ENCODE results near the gene MET. TPM values are rescaled to one million over a fixed set of nuclear protein-coding genes. Genes with fewer than 3 reads are reported as not detected.
A peak's percentile ranks its signal among the peaks of the same experiment; 100 is the strongest.

MET gene
- total and polyA plus RNA-seq, 2 of the 8 experiments (the other 6 are each of a cell fraction or from before 2014, with no cell fraction given), result 3.5 to 12.9 TPM

DNA sequence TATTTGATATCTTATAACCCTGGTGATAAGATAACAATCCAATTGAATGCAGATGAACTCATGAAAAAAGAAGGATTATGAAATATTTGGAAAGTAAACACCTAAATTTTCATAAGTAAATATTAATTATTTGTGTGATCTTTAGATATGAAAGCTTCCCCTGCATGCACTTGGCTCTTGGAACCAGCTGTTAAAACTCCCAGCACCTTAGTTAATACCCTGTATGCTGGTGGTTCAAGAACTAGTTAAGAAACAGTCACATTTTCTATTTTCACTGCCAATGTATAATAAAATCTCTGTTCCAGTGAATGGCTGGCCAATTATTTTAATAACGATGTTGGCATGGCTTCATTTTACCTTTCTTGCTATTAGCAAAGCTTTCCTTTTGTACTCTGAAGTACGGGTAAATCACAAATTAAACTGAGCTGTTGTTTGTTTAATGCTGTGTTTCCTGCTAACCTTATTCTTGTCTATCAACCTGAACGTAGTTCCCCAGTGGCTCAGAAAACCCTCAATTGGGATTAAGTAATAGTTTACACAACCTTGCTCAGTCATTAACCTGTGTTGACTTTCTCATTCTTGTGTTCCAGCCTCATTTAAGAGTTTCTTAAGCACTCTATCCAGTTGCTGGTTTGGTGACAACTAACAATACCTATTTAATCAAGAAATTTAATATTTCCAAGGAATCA is 38.9 kb downstream of the MET start:
- H3K4me1 ChIP-seq (replicated peaks in 1 of 4; ENCODE audit: control insufficient read depth in 3 of 4, insufficient read depth in 4 of 4, low read length in 3 of 4), result peaks cover 0 to 12% (median 2%) of the 10 kb centered on the region in 4 experiments; a peak in 3 of 7 replicates
- H2BK12ac ChIP-seq (ENCODE audit: low read depth, low read length), result no peak overlapping the region
- no peak overlapping the region for H4K5ac ChIP-seq (ENCODE audit: insufficient read length, low read depth, low read length)
- H3K4me2 ChIP-seq (ENCODE audit: insufficient read depth in 1 of 2, low read depth in 2 of 2, low read length in 2 of 2), result no peak overlapping the region
- H3K18ac ChIP-seq (ENCODE audit: extremely low read depth, low read length), result no peak overlapping the region
- no peak overlapping the region for H3K23ac ChIP-seq (ENCODE audit: insufficient read length)
- no peak overlapping the region for H4K91ac ChIP-seq (replicated peaks; ENCODE audit: insufficient read length, low read length)
- FAIRE-seq (peak; percentile 28), DNase-seq (ENCODE audit: low read depth in 1 of 2, low spot score in 2 of 2) (no peak)
- H3K79me2 ChIP-seq (ENCODE audit: control insufficient read depth in 1 of 2, insufficient read depth in 2 of 2, low read length in 2 of 2), result no peaks in the 10 kb centered on the region
- H3K79me1 ChIP-seq (ENCODE audit: low read depth, low read length), result no peaks in the 10 kb centered on the region; the same call in 1 of the 2 replicates
- no peak overlapping the region for H2BK15ac ChIP-seq (ENCODE audit: low read length)
- no peak overlapping the region for H2BK5ac ChIP-seq (ENCODE audit: low read depth, low read length)
- H3K36me3 ChIP-seq (ENCODE audit: control insufficient read depth in 2 of 4, insufficient read depth in 4 of 4, low read length in 3 of 4), result no peaks in the 10 kb centered on the region
- H3K23me2 ChIP-seq (ENCODE audit: low read depth, low read length), result no peaks in the 10 kb centered on the region
- no peaks in the 10 kb centered on the region for H3K9me3 ChIP-seq (ENCODE audit: insufficient read depth in 2 of 2, low read depth in 1 of 2, low read length in 1 of 2)
- no peak overlapping the region for H4K8ac ChIP-seq (ENCODE audit: extremely low read depth, insufficient read depth, low read length)
- ChIA-PET POLR2A (ENCODE audit: partially characterized antibody) (no interaction called here), CTCF (ENCODE audit: partially characterized antibody) (no interaction called here)
- no peak overlapping the region for H3K56ac ChIP-seq (replicated peaks; ENCODE audit: insufficient read length, low read depth, low read length)
- no peak overlapping the region for H3K4ac ChIP-seq (replicated peaks; ENCODE audit: insufficient read length, low read depth, low read length)
- no peak overlapping the region for H3K9ac ChIP-seq (replicated peaks in 1 of 4; ENCODE audit: extremely low read depth in 1 of 4, low read depth in 3 of 4, low read length in 3 of 4)
- no peaks in the 10 kb centered on the region for H3K27me3 ChIP-seq (replicated peaks in 1 of 4; ENCODE audit: control insufficient read depth in 3 of 4, extremely low read depth in 1 of 4, insufficient read depth in 3 of 4, low read length in 3 of 4)
- no peak overlapping the region for H3K4me3 ChIP-seq (ENCODE audit: extremely low read depth in 1 of 4, insufficient read depth in 2 of 4, low read depth in 3 of 4, low read length in 4 of 4)
- 88% methylated on average over 3 of the region's 3 CpGs; no CpG with 5 or more reads in 1 of the 2 experiments for WGBS, 2 experiments (ENCODE audit: extremely low coverage in 1 of 2, insufficient coverage in 1 of 2, insufficient read length in 1 of 2, insufficient replicate concordance in 2 of 2, low coverage in 1 of 2, low lambda C conversion rate in 2 of 2, missing lambda C conversion rate in 1 of 2)
- H2BK120ac ChIP-seq (replicated peaks; ENCODE audit: low read depth, low read length), result no peak overlapping the region
- no peak overlapping the region for H2AK5ac ChIP-seq (ENCODE audit: low read depth, low read length)
- TF ChIP-seq SP1 (IDR thresholded peaks at IDR 0.05; ENCODE audit: low read depth, low read length) (no peak), FOSL1 (IDR thresholded peaks at IDR 0.05; ENCODE audit: insufficient read depth, low read depth, low read length) (no peak), TBP (IDR thresholded peaks at IDR 0.05; ENCODE audit: low read depth, low read length) (no peak), SRF (IDR thresholded peaks at IDR 0.05; ENCODE audit: low read depth, low read length) (no peak), EP300 (IDR thresholded peaks at IDR 0.05; ENCODE audit: borderline replicate concordance in 1 of 2, low read depth in 2 of 2, low read length in 2 of 2) (no peak), POLR2A (IDR thresholded peaks at IDR 0.05; ENCODE audit: control extremely low read depth in 1 of 2, low read depth in 2 of 2, low read length in 2 of 2) (no peak), CREB1 (IDR thresholded peaks at IDR 0.05) (no peak), JUN (IDR thresholded peaks at IDR 0.05; ENCODE audit: low read depth, low read length) (no peak), BCL11A (IDR thresholded peaks at IDR 0.05; ENCODE audit: low read depth in 2 of 2, low read length in 2 of 2) (no peak), BRCA1 (IDR thresholded peaks at IDR 0.05; ENCODE audit: low read depth, low read length) (no peak), RFX5 (IDR thresholded peaks at IDR 0.05; ENCODE audit: borderline replicate concordance, low read depth, low read length) (no peak)
- no peak overlapping the region for H2AFZ ChIP-seq (ENCODE audit: low read length)
- no peak overlapping the region for H3K14ac ChIP-seq (ENCODE audit: insufficient read length)
- no peak overlapping the region for H2BK20ac ChIP-seq (ENCODE audit: low read length)
- H4K20me1 ChIP-seq (replicated peaks in 1 of 2; ENCODE audit: control insufficient read depth in 1 of 2, insufficient read depth in 2 of 2, low read length in 2 of 2), result no peaks in the 10 kb centered on the region
- no peak overlapping the region for H3K27ac ChIP-seq (ENCODE audit: low read depth, low read length)
